ENCODE data around the gene FERMT3.

Gene FERMT3

GRCh38 chr11:64262271-64263002 lies 55.9 kb downstream of the FERMT3 start:
- no peak overlapping the region for H3K27ac ChIP-seq (ENCODE audit: low read length)
- no peak overlapping the region for H2AFZ ChIP-seq (ENCODE audit: low read length)
- H3K9me2 ChIP-seq (replicated peaks; ENCODE audit: insufficient read depth, low read length) = no peaks in the 10 kb centered on the region
- H3K27me3 ChIP-seq (replicated peaks; ENCODE audit: insufficient read depth, low read length) = no peaks in the 10 kb centered on the region
- no peak for DNase-seq
- H4K20me1 ChIP-seq (ENCODE audit: insufficient read depth, low read length) = no peaks in the 10 kb centered on the region
- TF ChIP-seq EZH2 (optimal IDR thresholded peaks at IDR 0.05; ENCODE audit: low read depth, low read length) (no peak), CTCF (IDR thresholded peaks at IDR 0.05; ENCODE audit: low read length) (no peak), EZH2phosphoT487 (IDR thresholded peaks at IDR 0.05; ENCODE audit: low read length) (no peak)
- H3K79me2 ChIP-seq (ENCODE audit: low read length) = no peaks in the 10 kb centered on the region
- no peak overlapping the region for H3K9ac ChIP-seq (ENCODE audit: low read length)
- H3K4me2 ChIP-seq (ENCODE audit: low read depth, low read length) = no peak overlapping the region
- H3K4me3 ChIP-seq (ENCODE audit: low read length) = no peak overlapping the region
- no peaks in the 10 kb centered on the region for H3K9me3 ChIP-seq (replicated peaks; ENCODE audit: insufficient read depth, low read length)
- H3K4me1 ChIP-seq (ENCODE audit: low read length) = no peaks in the 10 kb centered on the region
- H3F3A ChIP-seq (ENCODE audit: insufficient read depth, low read length) = no peaks in the 10 kb centered on the region
- H3K36me3 ChIP-seq (replicated peaks; ENCODE audit: insufficient read depth, low read length) = no peaks in the 10 kb centered on the region

- Histone ChIP-seq H3K36me3 (replicated peaks; ENCODE audit: insufficient read depth, low read length) (no peaks in the 10 kb centered on the region), H3K4me3 (ENCODE audit: low read length) (no peak overlapping the region), H2AFZ (ENCODE audit: low read length) (no peak overlapping the region), H3K27me3 (replicated peaks; ENCODE audit: insufficient read depth, low read length) (no peaks in the 10 kb centered on the region), H3K9ac (ENCODE audit: low read length) (no peak overlapping the region), H3K4me2 (ENCODE audit: low read depth, low read length) (no peak overlapping the region), H3F3A (ENCODE audit: insufficient read depth, low read length) (no peaks in the 10 kb centered on the region), H3K4me1 (ENCODE audit: low read length) (no peaks in the 10 kb centered on the region), H3K27ac (ENCODE audit: low read length) (no peak overlapping the region), H3K9me3 (replicated peaks; ENCODE audit: insufficient read depth, low read length) (no peaks in the 10 kb centered on the region), H3K79me2 (ENCODE audit: low read length) (no peaks in the 10 kb centered on the region; the same call in 1 of the 2 replicates), H3K9me2 (replicated peaks; ENCODE audit: insufficient read depth, low read length) (no peaks in the 10 kb centered on the region), H4K20me1 (ENCODE audit: insufficient read depth, low read length) (no peaks in the 10 kb centered on the region)
- no peak for TF ChIP-seq CTCF (IDR thresholded peaks at IDR 0.05; ENCODE audit: low read length)
- TF ChIP-seq EZH2phosphoT487 (IDR thresholded peaks at IDR 0.05; ENCODE audit: low read length) = no peak
- no peak for TF ChIP-seq EZH2 (optimal IDR thresholded peaks at IDR 0.05; ENCODE audit: low read depth, low read length)
- DNase-seq = no peak
These were observed 56.8 kb downstream of the FERMT3 start for GRCh38 chr11:64263021-64263946.

GRCh38 chr11:64263947-64264317 lies 57.4 kb downstream of the FERMT3 start:
- Histone ChIP-seq H3K27ac (ENCODE audit: low read length) (no peak overlapping the region), H3F3A (ENCODE audit: insufficient read depth, low read length) (0 out of 2 replicates have a peak, but pooled peaks cover 4% of the 10 kb centered on the region), H3K9me3 (replicated peaks; ENCODE audit: insufficient read depth, low read length) (no peaks in the 10 kb centered on the region), H4K20me1 (ENCODE audit: insufficient read depth, low read length) (no peaks in the 10 kb centered on the region), H3K4me1 (ENCODE audit: low read length) (no peaks in the 10 kb centered on the region), H3K9me2 (replicated peaks; ENCODE audit: insufficient read depth, low read length) (no peaks in the 10 kb centered on the region), H3K9ac (ENCODE audit: low read length) (no peak overlapping the region), H3K4me3 (ENCODE audit: low read length) (no peak overlapping the region), H3K79me2 (ENCODE audit: low read length) (no peaks in the 10 kb centered on the region; the same call in 1 of the 2 replicates), H3K4me2 (ENCODE audit: low read depth, low read length) (no peak overlapping the region), H3K27me3 (replicated peaks; ENCODE audit: insufficient read depth, low read length) (no peaks in the 10 kb centered on the region), H2AFZ (ENCODE audit: low read length) (no peak overlapping the region), H3K36me3 (replicated peaks; ENCODE audit: insufficient read depth, low read length) (no peaks in the 10 kb centered on the region)
- TF ChIP-seq EZH2 (optimal IDR thresholded peaks at IDR 0.05; ENCODE audit: low read depth, low read length) (no peak), EZH2phosphoT487 (IDR thresholded peaks at IDR 0.05; ENCODE audit: low read length) (no peak), CTCF (IDR thresholded peaks at IDR 0.05; ENCODE audit: low read length) (no peak)
- no peak for DNase-seq

All from MM.1S (cell line).